ENCODE results near the gene ZNF141. TPM values are rescaled to one million over a fixed set of nuclear protein-coding genes. Genes with fewer than 3 reads are reported as not detected.

Gene ZNF141
- total RNA-seq, 1 experiment from 2014 or later = not detected

- H3K4me3 ChIP-seq (ENCODE audit: low read depth in 2 of 2, low read length in 2 of 2) = peak overlapping the region in 1 of 2 experiments; percentile 28; a peak in 1 of 4 replicates
- no peaks in the 10 kb centered on the region for H3K9me3 ChIP-seq (ENCODE audit: control insufficient read depth, insufficient read depth, low read depth, low read length)
- ATAC-seq (no peak), DNase-seq (ENCODE audit: low read depth, low spot score) (no peak)
- H3K27ac ChIP-seq (ENCODE audit: low read length) = no peak overlapping the region
- TF ChIP-seq POLR2AphosphoS5 (IDR thresholded peaks at IDR 0.05; ENCODE audit: low read depth, low read length) = no peak
- no peak for TF ChIP-seq REST (IDR thresholded peaks at IDR 0.05; ENCODE audit: insufficient read depth in 1 of 2, low read depth in 2 of 2, low read length in 1 of 2)
- TF ChIP-seq SIN3A (IDR thresholded peaks at IDR 0.05; ENCODE audit: borderline replicate concordance, insufficient read depth, low read depth, low read length) = no peak
- no peak for TF ChIP-seq TCF7L2 (IDR thresholded peaks at IDR 0.05; ENCODE audit: low read depth, low read length)
- TF ChIP-seq CTCF (IDR thresholded peaks at IDR 0.05) = no peak
- no peaks in the 10 kb centered on the region for H3K27me3 ChIP-seq (ENCODE audit: control insufficient read depth, insufficient read depth, low read length)
- no TSS peak for BruUV-seq (replicated peaks)
- H3K4me1 ChIP-seq (ENCODE audit: control insufficient read depth, insufficient read depth, low read length) = no peaks in the 10 kb centered on the region
- H3K36me3 ChIP-seq (ENCODE audit: control insufficient read depth, insufficient read depth, low read length) = no peaks in the 10 kb centered on the region
- ChIA-PET CTCF (no interaction called here), POLR2A (no interaction called here)
- intact Hi-C loops (cut with micrococcal nuclease; ENCODE audit: unreplicated experiment) = no loop called here
- in situ Hi-C loops (cut with HindIII; ENCODE audit: low pct_unique_long_range_greater_than_20kb, low sequenced_read_pairs) = no loop called here
Observed at GRCh38 chr4:336893-337142, 796 bp upstream of the ZNF141 start.

GRCh38 chr4:337932-338758 is 531 bp downstream of the ZNF141 start:
- no TSS peak for BruUV-seq (replicated peaks)
- intact Hi-C loops (cut with micrococcal nuclease; ENCODE audit: unreplicated experiment) = no loop called here

More at GRCh38 chr4:337932-338758, 531 bp downstream of the ZNF141 start:
- Histone ChIP-seq H3K27ac (ENCODE audit: low read length) (no peak overlapping the region), H3K4me3 (ENCODE audit: low read depth in 2 of 2, low read length in 2 of 2) (peak overlapping the region in 1 of 2 experiments; percentile 39; a peak in 1 of 4 replicates), H3K27me3 (ENCODE audit: control insufficient read depth, insufficient read depth, low read length) (no peaks in the 10 kb centered on the region), H3K36me3 (ENCODE audit: control insufficient read depth, insufficient read depth, low read length) (no peaks in the 10 kb centered on the region), H3K9me3 (ENCODE audit: control insufficient read depth, insufficient read depth, low read depth, low read length) (no peaks in the 10 kb centered on the region), H3K4me1 (ENCODE audit: control insufficient read depth, insufficient read depth, low read length) (no peaks in the 10 kb centered on the region)
- in situ Hi-C loops (cut with HindIII; ENCODE audit: low pct_unique_long_range_greater_than_20kb, low sequenced_read_pairs) = no loop called here
- DNase-seq (ENCODE audit: low read depth, low spot score) (no peak), ATAC-seq (no peak)
- POLR2A ChIA-PET = no interaction called here
- CTCF ChIA-PET = no interaction called here
- TF ChIP-seq SIN3A (IDR thresholded peaks at IDR 0.05; ENCODE audit: borderline replicate concordance, insufficient read depth, low read depth, low read length) (no peak), CTCF (IDR thresholded peaks at IDR 0.05) (no peak), TCF7L2 (IDR thresholded peaks at IDR 0.05; ENCODE audit: low read depth, low read length) (no peak), POLR2AphosphoS5 (IDR thresholded peaks at IDR 0.05; ENCODE audit: low read depth, low read length) (no peak), REST (IDR thresholded peaks at IDR 0.05; ENCODE audit: insufficient read depth in 1 of 2, low read depth in 2 of 2, low read length in 1 of 2) (no peak)
